GM18909 (cell line): Measurements from ENCODE around the gene HSP90AA1.
"Not testable (repeated sequence)": the region's sequence is repeated elsewhere in the genome, so short reads cannot be mapped to it uniquely, and the experiment has no call there.

Experiments
- ATAC-seq: cut with Tn5 transposase; IDR thresholded peaks from one replicate; pipeline ENCODE4 v1.9.1; 2021; ENCODE audit warnings: mild to moderate bottlenecking; ENCODE audit not compliant: unreplicated experiment, poor library complexity

HSP90AA1 gene

GRCh38 chr14:102095231-102095870 lies 8.5 kb upstream of the HSP90AA1 start:
- ATAC-seq = no peak

- no peak for ATAC-seq
These were observed 7.3 kb upstream of the HSP90AA1 start for GRCh38 chr14:102094101-102094500.

- no peak for ATAC-seq
These were observed 6.0 kb upstream of the HSP90AA1 start for GRCh38 chr14:102092806-102093205.

- ATAC-seq = no peak
These were observed 3.9 kb upstream of the HSP90AA1 start for GRCh38 chr14:102090713-102091112.

- no peak for ATAC-seq
These were observed 2.9 kb upstream of the HSP90AA1 start for GRCh38 chr14:102089621-102090343.

GRCh38 chr14:102088012-102088792 lies 1.4 kb upstream of the HSP90AA1 start:
- no peak for ATAC-seq

GRCh38 chr14:102087762-102088011 lies 843 bp upstream of the HSP90AA1 start:
- ATAC-seq = no peak

- ATAC-seq = no peak
These were observed 204 bp downstream of the HSP90AA1 start for GRCh38 chr14:102086709-102086971.

GRCh38 chr14:102085948-102086708 lies 716 bp downstream of the HSP90AA1 start:
- ATAC-seq = peak; percentile 27

- no peak for ATAC-seq
These were observed 1.4 kb downstream of the HSP90AA1 start for GRCh38 chr14:102085488-102085887.

- no peak for ATAC-seq
These were observed 1.9 kb downstream of the HSP90AA1 start for GRCh38 chr14:102084931-102085330.

- not testable (repeated sequence) for ATAC-seq
These were observed 2.3 kb downstream of the HSP90AA1 start for GRCh38 chr14:102084522-102084921.

- no peak for ATAC-seq
These were observed 5.4 kb downstream of the HSP90AA1 start for GRCh38 chr14:102081231-102082080.

- ATAC-seq = no peak
These were observed 6.4 kb downstream of the HSP90AA1 start for GRCh38 chr14:102080183-102081080.

- ATAC-seq = no peak
These were observed 7.2 kb downstream of the HSP90AA1 start for GRCh38 chr14:102079700-102079979.

GRCh38 chr14:102078831-102079699 lies 7.8 kb downstream of the HSP90AA1 start:
- ATAC-seq = no peak

- not testable (repeated sequence) for ATAC-seq
These were observed 8.5 kb downstream of the HSP90AA1 start for GRCh38 chr14:102078361-102078791.

GRCh38 chr14:102077382-102077709 lies 9.5 kb downstream of the HSP90AA1 start:
- ATAC-seq = no peak

- no peak for ATAC-seq
These were observed 11.7 kb downstream of the HSP90AA1 start for GRCh38 chr14:102075155-102075554.
